Activated CD4-positive, alpha-beta T cell treated with anti-CD3 and anti-CD28 coated beads for 48 hours (primary cell): ENCODE measurements around the gene PARVA.
"Not testable (repeated sequence)": the region's sequence is repeated elsewhere in the genome, so short reads cannot be mapped to it uniquely, and the experiment has no call there.

Source experiments
- DNase-seq: peaks from one replicate; pipeline ENCODE4 v3.0.0-alpha.2; 2020

Gene PARVA, protein sequence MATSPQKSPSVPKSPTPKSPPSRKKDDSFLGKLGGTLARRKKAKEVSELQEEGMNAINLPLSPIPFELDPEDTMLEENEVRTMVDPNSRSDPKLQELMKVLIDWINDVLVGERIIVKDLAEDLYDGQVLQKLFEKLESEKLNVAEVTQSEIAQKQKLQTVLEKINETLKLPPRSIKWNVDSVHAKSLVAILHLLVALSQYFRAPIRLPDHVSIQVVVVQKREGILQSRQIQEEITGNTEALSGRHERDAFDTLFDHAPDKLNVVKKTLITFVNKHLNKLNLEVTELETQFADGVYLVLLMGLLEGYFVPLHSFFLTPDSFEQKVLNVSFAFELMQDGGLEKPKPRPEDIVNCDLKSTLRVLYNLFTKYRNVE

GRCh38 chr11:12377106-12377823 is at the start of gene PARVA:
Gene PARVA (plus strand): TSS chr11:12377571. CDS start chr11:12377648, 77 bp downstream.
- no peak for DNase-seq

DNA sequence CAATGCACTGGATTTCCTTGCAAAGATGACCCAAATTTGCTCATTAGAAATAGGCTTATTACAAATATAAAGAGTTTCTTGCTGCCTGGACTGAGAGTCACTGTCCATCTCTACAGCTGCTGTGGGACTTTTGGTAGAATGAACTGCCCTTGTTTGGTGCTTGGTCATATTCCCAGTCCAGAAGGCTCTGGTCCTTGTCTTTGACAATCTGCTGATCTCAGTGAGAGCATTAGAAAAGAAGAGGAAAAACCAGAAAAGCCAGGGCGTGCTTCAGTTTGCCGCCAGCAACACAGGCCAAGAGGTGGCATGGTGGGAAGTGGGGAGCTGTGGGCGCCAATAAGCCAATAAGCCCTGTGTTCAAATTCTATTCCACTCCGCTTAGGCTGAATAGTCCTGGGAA is 48.2 kb upstream of the PARVA start:
- DNase-seq = no peak

DNA sequence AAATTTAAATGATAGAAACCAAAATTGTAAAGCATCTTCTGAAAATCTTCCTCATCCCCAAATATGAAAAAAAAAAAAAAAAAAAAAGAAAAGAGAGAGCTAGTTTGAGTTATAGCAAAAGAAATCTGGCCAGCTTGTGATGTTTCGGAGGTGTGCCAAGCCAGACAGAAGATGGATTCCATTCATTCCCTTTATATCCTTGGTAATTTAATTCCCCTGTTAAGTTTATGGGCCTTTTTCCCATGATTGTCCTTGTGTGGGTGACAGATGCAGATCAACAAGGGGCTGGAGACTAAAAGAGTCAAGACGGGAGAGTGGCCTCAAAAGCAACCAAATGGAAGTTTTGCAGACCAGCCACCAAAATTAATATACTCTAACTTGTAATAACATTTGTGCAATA is 47.6 kb upstream of the PARVA start:
- no peak for DNase-seq

GRCh38 chr11:12330485-12331231 is 46.7 kb upstream of the PARVA start:
- DNase-seq = no peak

DNA sequence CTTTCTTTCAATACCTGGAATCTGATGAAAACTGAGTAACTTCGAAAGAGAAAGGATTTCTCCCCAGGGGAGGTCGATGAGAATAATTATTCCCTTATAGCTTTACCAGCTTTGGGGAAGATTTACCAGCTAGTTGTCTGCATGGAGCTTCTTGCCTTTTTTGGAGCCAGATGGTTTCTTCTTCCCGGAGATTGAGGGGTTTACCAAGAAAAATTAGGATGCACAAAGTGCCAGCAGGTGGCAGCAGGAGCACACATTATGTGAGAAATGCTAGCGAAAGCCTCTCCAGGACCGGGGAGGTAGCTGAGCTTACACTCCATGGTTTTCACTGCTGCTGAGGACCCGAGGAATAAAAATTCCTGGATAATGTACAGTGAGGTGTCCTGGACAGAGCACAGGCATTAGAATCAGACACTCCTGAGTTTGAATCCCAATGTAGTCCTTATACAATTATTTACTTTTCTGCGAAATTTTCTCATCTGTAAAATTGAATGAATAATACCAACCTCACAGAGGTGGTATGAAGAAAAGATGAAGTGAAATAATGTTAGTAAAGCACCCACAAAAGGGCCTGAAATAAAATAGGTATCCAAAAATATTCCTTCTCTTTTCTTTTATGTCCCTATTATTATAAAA is 46.0 kb upstream of the PARVA start:
- DNase-seq = peak; percentile 83

DNA sequence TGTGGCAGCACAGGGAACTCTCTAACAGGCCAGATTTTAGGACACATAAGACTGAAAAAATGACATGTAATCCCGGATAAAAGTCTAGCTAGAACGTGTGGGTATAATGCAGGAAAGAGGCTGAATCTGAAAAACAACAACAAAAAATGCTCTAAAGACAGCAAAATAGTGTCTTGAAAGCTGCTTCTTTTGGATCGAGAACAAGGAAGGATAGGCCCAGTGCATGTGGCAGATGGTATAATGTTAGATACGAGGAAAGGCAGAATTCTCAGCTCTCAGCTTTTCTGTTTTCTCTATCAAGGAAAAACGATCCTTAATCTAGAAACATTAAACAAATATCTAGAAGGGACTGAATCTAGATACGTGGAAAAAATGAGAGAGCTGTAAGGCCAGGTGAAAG is 33.8 kb upstream of the PARVA start:
- DNase-seq = no peak

- no peak for DNase-seq
Measured at GRCh38 chr11:12353534-12353933, 23.8 kb upstream of the PARVA start.

DNA sequence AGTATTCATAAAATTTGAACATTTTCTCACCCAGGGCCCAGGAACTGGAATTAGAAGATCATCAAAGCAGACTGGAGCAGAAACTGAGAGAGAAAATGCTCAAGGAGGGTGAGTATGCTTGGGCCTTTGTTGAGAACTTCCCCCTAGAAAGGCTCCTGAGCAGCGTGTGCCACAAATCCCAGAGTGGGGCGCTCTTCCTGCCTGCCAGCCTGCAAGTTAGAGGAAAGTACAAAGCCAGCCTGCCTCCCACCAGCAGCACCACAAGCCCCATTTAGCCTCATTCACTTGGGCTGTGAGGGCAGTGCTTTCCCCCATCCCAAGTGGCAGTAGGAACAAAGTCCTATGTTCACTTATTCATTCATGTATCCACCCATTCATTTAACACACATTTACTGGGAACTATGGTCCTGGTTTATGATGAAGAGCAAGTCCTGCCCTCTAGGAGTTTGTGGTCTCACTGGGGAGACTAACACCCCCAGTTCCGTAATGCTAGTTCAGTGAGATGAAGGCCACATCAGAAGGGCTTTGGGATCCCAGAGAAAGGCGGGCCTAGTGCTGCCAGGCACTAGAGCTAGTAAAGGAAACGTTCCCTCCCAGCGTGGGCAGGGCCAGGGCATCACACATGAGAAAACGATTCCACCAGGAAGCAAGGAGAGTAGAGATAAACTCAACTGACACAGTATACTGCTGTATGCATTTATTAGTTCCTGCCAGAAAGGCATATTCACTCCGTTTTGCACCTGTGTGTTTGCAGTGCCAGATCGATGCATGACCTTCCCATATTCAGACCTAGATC is 22.4 kb upstream of the PARVA start:
- no peak for DNase-seq

GRCh38 chr11:12356944-12357655 is 20.3 kb upstream of the PARVA start:
- no peak for DNase-seq

DNA sequence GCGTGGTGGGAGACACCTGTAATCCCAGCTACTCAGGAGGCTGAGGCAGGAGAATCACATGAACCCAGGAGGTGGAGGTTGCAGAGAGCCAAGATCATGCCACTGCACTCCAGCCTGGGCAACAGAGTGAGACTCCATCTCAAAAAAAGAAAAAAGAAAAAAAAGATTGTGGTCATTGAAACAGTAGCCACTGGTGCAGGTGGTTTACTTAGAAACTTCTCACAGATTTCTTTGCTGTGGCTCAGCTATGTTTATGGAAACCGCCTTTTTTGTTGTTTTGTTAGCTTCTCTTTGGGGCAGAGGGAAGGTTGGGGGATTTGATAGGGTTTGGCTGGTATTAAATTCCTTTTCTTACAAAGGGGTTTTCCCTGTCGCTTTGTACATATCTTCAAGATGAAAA is 19.7 kb upstream of the PARVA start:
- DNase-seq = not testable (repeated sequence)

DNA sequence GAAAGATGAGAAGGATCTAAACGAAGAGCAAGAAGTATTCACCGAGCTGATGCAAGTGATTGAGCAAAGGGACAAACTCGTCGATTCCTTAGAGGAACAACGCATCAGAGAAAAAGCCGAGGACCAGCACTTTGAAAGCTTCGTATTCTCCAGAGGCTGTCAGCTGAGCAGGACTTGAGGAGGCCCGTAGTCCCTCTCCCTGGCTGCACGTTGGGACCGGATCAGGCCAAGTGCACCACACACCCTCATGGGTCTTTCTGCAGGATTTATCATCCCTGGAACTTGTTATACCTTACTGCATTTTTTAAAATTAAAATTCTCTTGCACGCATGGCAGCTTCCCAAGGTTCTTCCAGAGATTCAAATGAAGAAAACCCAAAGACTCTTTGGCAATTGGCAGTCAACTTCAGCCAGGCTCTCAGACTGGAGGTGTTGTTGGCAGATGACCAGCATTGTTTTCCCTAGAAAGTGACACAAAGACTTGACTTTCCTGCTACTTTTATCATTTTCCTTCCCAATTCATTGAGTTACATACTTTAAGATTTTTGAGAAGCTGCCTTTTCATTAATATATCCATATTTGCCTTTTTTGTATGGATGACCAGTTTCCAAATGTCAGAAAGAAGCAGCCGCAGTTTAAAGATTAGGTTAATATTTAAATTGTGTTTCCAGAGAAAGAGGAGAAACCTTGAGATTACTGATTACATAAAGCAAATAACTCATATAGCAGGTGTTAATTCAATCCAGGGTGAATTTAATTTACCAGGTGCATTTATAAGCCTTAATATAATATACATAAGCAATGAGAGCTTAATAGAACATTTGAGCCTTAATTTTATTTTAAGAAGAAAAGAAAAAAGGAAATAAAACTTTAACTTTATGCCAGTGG is 18.8 kb upstream of the PARVA start:
- no peak for DNase-seq

- no peak for DNase-seq
Measured at GRCh38 chr11:12359761-12360160, 17.6 kb upstream of the PARVA start.

DNA sequence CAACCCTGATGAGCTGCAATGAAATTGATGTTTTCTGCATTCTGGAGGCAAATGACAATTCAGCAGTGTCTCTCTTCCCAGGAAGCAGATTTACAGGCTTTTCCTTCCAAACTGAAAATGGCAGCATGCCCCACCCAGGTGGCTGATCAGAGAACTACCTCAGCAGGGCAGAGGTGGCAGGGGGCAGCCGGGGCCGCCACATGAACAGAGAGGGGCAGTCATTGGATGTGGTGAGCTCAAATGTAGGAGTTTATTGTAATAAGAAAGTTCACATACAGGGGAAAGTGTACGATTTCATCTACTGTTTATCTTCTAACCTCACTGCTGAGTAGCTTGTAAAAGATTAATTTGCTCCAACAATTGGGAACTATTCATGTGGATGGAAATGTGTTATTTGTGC is 15.7 kb upstream of the PARVA start:
- DNase-seq = no peak

DNA sequence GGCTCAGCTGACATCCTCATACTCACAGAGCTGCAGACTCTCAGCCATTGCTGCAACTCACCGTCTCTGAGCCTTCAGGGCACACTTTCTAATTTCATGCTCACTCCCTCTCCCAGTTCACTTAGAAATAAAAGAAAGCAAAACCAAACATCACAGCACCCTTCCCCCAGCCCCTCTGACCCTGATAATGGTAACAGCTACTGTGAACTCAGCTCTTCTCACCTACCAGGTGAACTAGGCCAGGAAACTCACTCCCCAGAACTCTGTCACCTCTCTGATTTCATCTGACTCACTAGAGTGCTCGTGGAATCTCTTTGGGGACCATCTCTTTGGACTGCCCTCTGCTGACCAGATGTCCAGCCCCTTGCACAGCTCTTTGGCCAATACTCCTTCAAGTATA is 14.5 kb upstream of the PARVA start:
- DNase-seq = no peak

- no peak for DNase-seq
Measured at GRCh38 chr11:12363373-12363772, 14.0 kb upstream of the PARVA start.

GRCh38 chr11:12365965-12366575 is 11.3 kb upstream of the PARVA start:
- peak; percentile 63 for DNase-seq

DNA sequence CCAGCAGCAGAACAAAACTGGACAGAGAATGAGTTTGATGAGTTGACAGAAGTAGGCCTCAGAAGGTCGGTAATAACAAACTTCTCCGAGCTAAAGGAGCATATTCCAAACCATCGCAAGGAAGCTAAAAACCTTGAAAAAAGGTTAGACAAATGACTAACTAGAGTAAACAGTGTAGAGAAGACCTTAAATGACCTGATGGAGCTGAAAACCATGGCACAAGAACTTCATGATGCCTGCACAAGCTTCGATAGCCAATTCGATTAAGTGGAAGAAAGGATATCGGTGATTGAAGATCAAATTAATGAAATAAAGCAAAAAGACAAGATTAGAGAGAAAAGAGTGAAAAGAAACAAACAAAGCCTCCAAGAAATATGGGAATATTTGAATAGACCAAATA is 10.3 kb upstream of the PARVA start:
- DNase-seq = not testable (repeated sequence)

DNA sequence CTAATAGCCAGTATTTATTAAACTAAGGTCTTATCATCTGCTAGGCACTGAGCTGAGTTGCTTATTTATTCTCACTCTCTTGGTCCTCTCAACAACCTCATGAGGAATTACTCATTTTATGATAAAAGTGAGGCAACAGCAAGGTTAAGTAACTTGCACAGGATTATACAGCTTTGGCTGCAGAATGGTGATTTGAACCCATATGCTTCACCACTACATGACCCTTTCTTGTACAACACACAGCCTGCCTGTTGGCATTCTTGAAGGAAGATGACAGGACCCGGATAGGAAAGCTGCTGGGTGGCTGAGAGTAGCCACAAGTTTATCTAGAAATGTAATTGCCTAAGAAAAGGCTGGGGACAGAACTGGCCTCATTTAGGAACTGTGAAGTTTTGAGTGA is 5.3 kb upstream of the PARVA start:
- DNase-seq = no peak

GRCh38 chr11:12375720-12376119 is 1.7 kb upstream of the PARVA start:
- DNase-seq = no peak
